Measurements from ENCODE around the gene PI16. TPM values are rescaled to one million over a fixed set of nuclear protein-coding genes. Genes with fewer than 3 reads are reported as not detected.

Gene PI16
- total RNA-seq, 1 donor from 2014 or later = not detected

GRCh38 chr6:36969988-36970891, 15.7 kb downstream of the PI16 start:
- no peak for FAIRE-seq
- no peaks in the 10 kb centered on the region for H3K27me3 ChIP-seq (ENCODE audit: control insufficient read depth, insufficient read depth, low read length)
- peaks cover 31% of the 10 kb centered on the region for H3K36me3 ChIP-seq (ENCODE audit: control insufficient read depth, insufficient read depth, low read length)
- H3K4me3 ChIP-seq (ENCODE audit: low read depth, low read length) = no peak overlapping the region
- no peak for TF ChIP-seq CTCF (IDR thresholded peaks at IDR 0.05; ENCODE audit: insufficient read depth, low read length, severe bottlenecking)
- no peak for DNase-seq (ENCODE audit: low read depth)

DNA sequence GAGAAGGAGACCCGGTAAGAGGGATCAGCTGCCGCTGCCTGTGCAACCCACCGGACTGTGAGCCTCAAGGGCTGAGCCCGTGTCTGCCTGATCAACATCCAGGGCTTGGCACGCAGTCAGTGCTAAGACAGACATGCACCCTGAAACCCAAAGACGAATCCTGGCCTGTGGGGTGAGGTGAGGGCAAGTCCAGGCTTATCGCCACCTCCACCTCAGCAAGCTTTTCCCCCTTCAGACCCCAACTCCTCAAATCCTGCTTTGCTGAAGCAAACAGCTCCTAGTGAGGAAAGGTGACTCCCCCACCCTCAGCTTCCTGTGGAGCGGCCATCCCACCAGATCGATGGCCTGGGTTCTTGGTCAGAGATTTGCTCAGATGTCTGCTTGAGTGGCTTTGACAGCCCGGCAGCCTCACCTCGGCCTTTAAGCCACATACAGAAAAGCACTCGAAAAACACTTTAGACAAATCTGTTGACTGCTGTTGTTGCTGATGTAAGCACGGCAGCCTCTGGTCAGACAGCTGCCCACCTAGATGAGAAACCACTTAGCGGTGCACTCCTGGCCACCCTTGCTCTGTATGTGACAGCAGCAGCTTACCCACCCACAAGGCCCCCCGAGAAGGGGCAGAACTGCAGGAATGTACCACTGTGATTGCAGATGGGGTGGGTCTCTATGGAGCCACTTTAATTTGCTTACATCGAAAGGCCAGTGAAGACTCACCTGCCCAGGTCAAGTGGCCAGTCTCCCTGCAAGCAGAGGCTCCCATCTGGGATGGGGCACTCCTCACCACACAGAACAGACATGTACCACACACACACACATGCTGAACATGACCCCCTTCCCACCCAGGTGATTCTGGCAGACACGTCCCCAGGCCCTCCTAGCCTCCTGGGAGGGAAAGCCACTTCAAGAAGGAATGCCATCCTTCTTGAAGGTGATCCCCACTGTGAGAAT, 16.6 kb downstream of the PI16 start:
- no peak for TF ChIP-seq CTCF (IDR thresholded peaks at IDR 0.05; ENCODE audit: insufficient read depth, low read length, severe bottlenecking)
- FAIRE-seq = no peak
- H3K4me3 ChIP-seq (ENCODE audit: low read depth, low read length) = no peak overlapping the region
- peaks cover 38% of the 10 kb centered on the region for H3K36me3 ChIP-seq (ENCODE audit: control insufficient read depth, insufficient read depth, low read length)
- H3K27me3 ChIP-seq (ENCODE audit: control insufficient read depth, insufficient read depth, low read length) = no peaks in the 10 kb centered on the region
- DNase-seq (ENCODE audit: low read depth) = no peak

GRCh38 chr6:36971921-36972673, 17.6 kb downstream of the PI16 start:
- DNase-seq (ENCODE audit: low read depth) (no peak), FAIRE-seq (no peak)
- no peak overlapping the region for H3K4me3 ChIP-seq (ENCODE audit: low read depth, low read length)
- no peaks in the 10 kb centered on the region for H3K27me3 ChIP-seq (ENCODE audit: control insufficient read depth, insufficient read depth, low read length)
- no peak for TF ChIP-seq CTCF (IDR thresholded peaks at IDR 0.05; ENCODE audit: insufficient read depth, low read length, severe bottlenecking)
- peaks cover 44% of the 10 kb centered on the region for H3K36me3 ChIP-seq (ENCODE audit: control insufficient read depth, insufficient read depth, low read length)

GRCh38 chr6:36973190-36973589, 18.7 kb downstream of the PI16 start:
- Histone ChIP-seq H3K4me3 (ENCODE audit: low read depth, low read length) (no peak overlapping the region), H3K36me3 (ENCODE audit: control insufficient read depth, insufficient read depth, low read length) (peaks cover 46% of the 10 kb centered on the region), H3K27me3 (ENCODE audit: control insufficient read depth, insufficient read depth, low read length) (no peaks in the 10 kb centered on the region)
- FAIRE-seq (no peak), DNase-seq (ENCODE audit: low read depth) (no peak)
- no peak for TF ChIP-seq CTCF (IDR thresholded peaks at IDR 0.05; ENCODE audit: insufficient read depth, low read length, severe bottlenecking)

- no peak for TF ChIP-seq CTCF (IDR thresholded peaks at IDR 0.05; ENCODE audit: insufficient read depth, low read length, severe bottlenecking)
- Histone ChIP-seq H3K27me3 (ENCODE audit: control insufficient read depth, insufficient read depth, low read length) (no peaks in the 10 kb centered on the region), H3K4me3 (ENCODE audit: low read depth, low read length) (no peak overlapping the region), H3K36me3 (ENCODE audit: control insufficient read depth, insufficient read depth, low read length) (peaks cover 47% of the 10 kb centered on the region)
- DNase-seq (ENCODE audit: low read depth) (no peak), FAIRE-seq (no peak)
These were observed 19.1 kb downstream of the PI16 start for GRCh38 chr6:36973647-36974046.
